ENCODE results near the gene OCRL. TPM values are rescaled to one million over a fixed set of nuclear protein-coding genes. Genes with fewer than 3 reads are reported as not detected.

OCRL gene
- total RNA-seq, 1 donor from 2014 or later: 36.1 TPM

GRCh38 chrX:129574214-129574613, 34.2 kb downstream of the OCRL start:
- H3K27ac Mint-ChIP-seq (ENCODE audit: unreplicated experiment): no peak overlapping the region
- H3K79me2 ChIP-seq (ENCODE audit: insufficient read depth, low read length): no peaks in the 10 kb centered on the region
- DNase-seq (ENCODE audit: low read depth): no peak
- H3K36me3 Mint-ChIP-seq (ENCODE audit: low read depth, unreplicated experiment): peaks cover 10% of the 10 kb centered on the region
- TF ChIP-seq, protein P1, sequence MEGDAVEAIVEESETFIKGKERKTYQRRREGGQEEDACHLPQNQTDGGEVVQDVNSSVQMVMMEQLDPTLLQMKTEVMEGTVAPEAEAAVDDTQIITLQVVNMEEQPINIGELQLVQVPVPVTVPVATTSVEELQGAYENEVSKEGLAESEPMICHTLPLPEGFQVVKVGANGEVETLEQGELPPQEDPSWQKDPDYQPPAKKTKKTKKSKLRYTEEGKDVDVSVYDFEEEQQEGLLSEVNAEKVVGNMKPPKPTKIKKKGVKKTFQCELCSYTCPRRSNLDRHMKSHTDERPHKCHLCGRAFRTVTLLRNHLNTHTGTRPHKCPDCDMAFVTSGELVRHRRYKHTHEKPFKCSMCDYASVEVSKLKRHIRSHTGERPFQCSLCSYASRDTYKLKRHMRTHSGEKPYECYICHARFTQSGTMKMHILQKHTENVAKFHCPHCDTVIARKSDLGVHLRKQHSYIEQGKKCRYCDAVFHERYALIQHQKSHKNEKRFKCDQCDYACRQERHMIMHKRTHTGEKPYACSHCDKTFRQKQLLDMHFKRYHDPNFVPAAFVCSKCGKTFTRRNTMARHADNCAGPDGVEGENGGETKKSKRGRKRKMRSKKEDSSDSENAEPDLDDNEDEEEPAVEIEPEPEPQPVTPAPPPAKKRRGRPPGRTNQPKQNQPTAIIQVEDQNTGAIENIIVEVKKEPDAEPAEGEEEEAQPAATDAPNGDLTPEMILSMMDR (IDR thresholded peaks at IDR 0.05; ENCODE audit: insufficient read depth, low read depth, low read length): no peak
- no peak for TF ChIP-seq EZH2 (IDR thresholded peaks at IDR 0.05; ENCODE audit: insufficient read depth, low read length)
- H3K9ac ChIP-seq (ENCODE audit: low read length): no peak overlapping the region
- no peak overlapping the region for H3K27ac ChIP-seq (ENCODE audit: low read depth, low read length)
- H3K4me3 ChIP-seq (ENCODE audit: insufficient read depth, low read depth, low read length): no peak overlapping the region
- H3K36me3 ChIP-seq (ENCODE audit: insufficient read depth, low read length): peaks cover 22% of the 10 kb centered on the region
- H2AFZ ChIP-seq (ENCODE audit: low read depth, low read length): no peak overlapping the region
- no peaks in the 10 kb centered on the region for H3K27me3 Mint-ChIP-seq (ENCODE audit: low read depth, unreplicated experiment)
- no peaks in the 10 kb centered on the region for H3K27me3 ChIP-seq (ENCODE audit: insufficient read depth, low read length)
- no peaks in the 10 kb centered on the region for H3K9me3 Mint-ChIP-seq (ENCODE audit: unreplicated experiment)
- H3K4me2 ChIP-seq (ENCODE audit: low read length): no peak overlapping the region
- H4K20me1 ChIP-seq (ENCODE audit: insufficient read depth, low read length): no peaks in the 10 kb centered on the region
- peaks cover 10% of the 10 kb centered on the region for H3K4me1 ChIP-seq (ENCODE audit: insufficient read depth, low read length)
- H3K9me3 ChIP-seq (ENCODE audit: insufficient read depth, low read depth, low read length): no peaks in the 10 kb centered on the region
- peaks cover 7% of the 10 kb centered on the region for H3K4me1 Mint-ChIP-seq (ENCODE audit: low read depth, unreplicated experiment)
- FAIRE-seq: no peak
- no peak overlapping the region for H3K4me3 Mint-ChIP-seq (ENCODE audit: unreplicated experiment)

- Histone ChIP-seq H3K4me3 (ENCODE audit: insufficient read depth, low read depth, low read length) (no peak overlapping the region), H3K9ac (ENCODE audit: low read length) (no peak overlapping the region), H4K20me1 (ENCODE audit: insufficient read depth, low read length) (no peaks in the 10 kb centered on the region), H3K36me3 (ENCODE audit: insufficient read depth, low read length) (peaks cover 16% of the 10 kb centered on the region), H3K27me3 (ENCODE audit: insufficient read depth, low read length) (no peaks in the 10 kb centered on the region), H3K27ac (ENCODE audit: low read depth, low read length) (peak overlapping the region; percentile 67), H3K9me3 (ENCODE audit: insufficient read depth, low read depth, low read length) (no peaks in the 10 kb centered on the region), H3K79me2 (ENCODE audit: insufficient read depth, low read length) (no peaks in the 10 kb centered on the region), H3K4me1 (ENCODE audit: insufficient read depth, low read length) (peaks cover 10% of the 10 kb centered on the region), H3K4me2 (ENCODE audit: low read length) (no peak overlapping the region), H2AFZ (ENCODE audit: low read depth, low read length) (no peak overlapping the region)
- peaks cover 7% of the 10 kb centered on the region for H3K4me1 Mint-ChIP-seq (ENCODE audit: low read depth, unreplicated experiment)
- no peak overlapping the region for H3K27ac Mint-ChIP-seq (ENCODE audit: unreplicated experiment)
- DNase-seq (ENCODE audit: low read depth) (no peak), FAIRE-seq (no peak)
- peaks cover 10% of the 10 kb centered on the region for H3K36me3 Mint-ChIP-seq (ENCODE audit: low read depth, unreplicated experiment)
- H3K9me3 Mint-ChIP-seq (ENCODE audit: unreplicated experiment): no peaks in the 10 kb centered on the region
- no peaks in the 10 kb centered on the region for H3K27me3 Mint-ChIP-seq (ENCODE audit: low read depth, unreplicated experiment)
- TF ChIP-seq, protein P1 (IDR thresholded peaks at IDR 0.05; ENCODE audit: insufficient read depth, low read depth, low read length): no peak
- TF ChIP-seq EZH2 (IDR thresholded peaks at IDR 0.05; ENCODE audit: insufficient read depth, low read length): no peak
- no peak overlapping the region for H3K4me3 Mint-ChIP-seq (ENCODE audit: unreplicated experiment)
Observed at GRCh38 chrX:129576539-129576938, 36.5 kb downstream of the OCRL start.

- Mint-ChIP-seq H3K27ac (ENCODE audit: unreplicated experiment) (peak overlapping the region; percentile 93), H3K9me3 (ENCODE audit: unreplicated experiment) (no peaks in the 10 kb centered on the region)
Observed at GRCh38 chrX:129577473-129577872, 37.4 kb downstream of the OCRL start.

More at GRCh38 chrX:129577473-129577872, 37.4 kb downstream of the OCRL start:
- no peak overlapping the region for H2AFZ ChIP-seq (ENCODE audit: low read depth, low read length)
- Mint-ChIP-seq H3K27me3 (ENCODE audit: low read depth, unreplicated experiment) (no peaks in the 10 kb centered on the region), H3K4me3 (ENCODE audit: unreplicated experiment) (peak overlapping the region; percentile 34), H3K4me1 (ENCODE audit: low read depth, unreplicated experiment) (peaks cover 15% of the 10 kb centered on the region), H3K36me3 (ENCODE audit: low read depth, unreplicated experiment) (peaks cover 10% of the 10 kb centered on the region)
- peaks cover 16% of the 10 kb centered on the region for H3K36me3 ChIP-seq (ENCODE audit: insufficient read depth, low read length)
- peak; percentile 74 for DNase-seq (ENCODE audit: low read depth)
- no peaks in the 10 kb centered on the region for H3K9me3 ChIP-seq (ENCODE audit: insufficient read depth, low read depth, low read length)
- H3K4me3 ChIP-seq (ENCODE audit: insufficient read depth, low read depth, low read length): peak overlapping the region; percentile 17
- peaks cover 10% of the 10 kb centered on the region for H3K4me1 ChIP-seq (ENCODE audit: insufficient read depth, low read length)
- no peaks in the 10 kb centered on the region for H4K20me1 ChIP-seq (ENCODE audit: insufficient read depth, low read length)
- H3K27me3 ChIP-seq (ENCODE audit: insufficient read depth, low read length): no peaks in the 10 kb centered on the region
- FAIRE-seq: peak; percentile 92
- peak overlapping the region; percentile 67 for H3K27ac ChIP-seq (ENCODE audit: low read depth, low read length)
- no peaks in the 10 kb centered on the region for H3K79me2 ChIP-seq (ENCODE audit: insufficient read depth, low read length)
- peak overlapping the region; percentile 38 for H3K4me2 ChIP-seq (ENCODE audit: low read length)
- TF ChIP-seq, protein P1 (IDR thresholded peaks at IDR 0.05; ENCODE audit: insufficient read depth, low read depth, low read length): no peak
- no peak for TF ChIP-seq EZH2 (IDR thresholded peaks at IDR 0.05; ENCODE audit: insufficient read depth, low read length)
- H3K9ac ChIP-seq (ENCODE audit: low read length): peak overlapping the region; percentile 57
